ENCODE results near the gene RABGAP1.

The RABGAP1 gene

GRCh38 chr9:123115146-123115913 lies 174.5 kb downstream of the RABGAP1 start:
- DNase-seq: no peak

GRCh38 chr9:123116036-123116435 lies 175.2 kb downstream of the RABGAP1 start:
- DNase-seq: no peak

GRCh38 chr9:123119566-123119965 lies 178.7 kb downstream of the RABGAP1 start:
- DNase-seq: no peak

GRCh38 chr9:123120131-123120530 lies 179.3 kb downstream of the RABGAP1 start:
- DNase-seq: no peak

- no peak for DNase-seq
Measured at GRCh38 chr9:123120953-123121352, 180.1 kb downstream of the RABGAP1 start.

- DNase-seq: no peak
Measured at GRCh38 chr9:123121457-123121856, 180.6 kb downstream of the RABGAP1 start.

GRCh38 chr9:123127512-123128075 lies 186.8 kb downstream of the RABGAP1 start:
- no peak for DNase-seq

GRCh38 chr9:123128591-123128990 lies 187.8 kb downstream of the RABGAP1 start:
- DNase-seq: no peak

- DNase-seq: no peak
Measured at GRCh38 chr9:123129423-123129822, 188.6 kb downstream of the RABGAP1 start.

- DNase-seq: no peak
Measured at GRCh38 chr9:123131258-123131657, 190.4 kb downstream of the RABGAP1 start.

GRCh38 chr9:123131993-123132392 lies 191.2 kb downstream of the RABGAP1 start:
- no peak for DNase-seq

GRCh38 chr9:123132696-123133095 lies 191.9 kb downstream of the RABGAP1 start:
- no peak for DNase-seq

GRCh38 chr9:123135430-123135829 lies 194.6 kb downstream of the RABGAP1 start:
- no peak for DNase-seq

- DNase-seq: no peak
Measured at GRCh38 chr9:123138163-123138562, 197.3 kb downstream of the RABGAP1 start.

GRCh38 chr9:123149067-123149466 lies 208.2 kb downstream of the RABGAP1 start:
- DNase-seq: no peak

GRCh38 chr9:123150708-123151503 lies 210.1 kb downstream of the RABGAP1 start:
- DNase-seq: no peak
